Activated T-cell treated with anti-CD3 and anti-CD28 coated beads, Interleukin-2, amount 50 U/mL, for 4 hours (primary cell): Measurements from ENCODE around the gene TTC27. TPM values are rescaled to one million over a fixed set of nuclear protein-coding genes. Genes with fewer than 3 reads are reported as not detected.

Experiments
- ATAC-seq, 2 donors: fragments of 200-7000 bp; cut with Tn5 transposase; one replicate each; pipeline ENCODE4 v1.10.0; 2021
- DNase-seq: peaks from one replicate; pipeline ENCODE4 v3.0.0-alpha.2; 2020
- H3K27me3 Mint-ChIP-seq: one replicate; pipeline ENCODE4 v1.8.0; 2021; ENCODE audit warnings: low read depth, mixed read lengths
- H3K36me3 Mint-ChIP-seq: one replicate; pipeline ENCODE4 v1.8.0; 2022; ENCODE audit warnings: mixed read lengths; ENCODE audit not compliant: insufficient read depth
- H3K4me1 Mint-ChIP-seq: one replicate; pipeline ENCODE4 v1.8.0; 2021; ENCODE audit warnings: low read depth, mixed read lengths
- H3K4me3 Mint-ChIP-seq: one replicate; pipeline ENCODE4 v1.8.0; 2021; ENCODE audit warnings: mild to moderate bottlenecking, moderate library complexity, mixed read lengths
- H3K9me3 Mint-ChIP-seq: one replicate; pipeline ENCODE4 v1.8.0; 2021; ENCODE audit warnings: mixed read lengths
- total RNA-seq, 3 donors: library from RNA; stranded (reverse); gene quantifications; one replicate each; pipeline ENCODE4 v1.2.1, GENCODE V29; 2021

TTC27 gene
- 10 to 100 TPM; 45.1 to 54.7 (median 53.4) TPM for total RNA-seq

DNA sequence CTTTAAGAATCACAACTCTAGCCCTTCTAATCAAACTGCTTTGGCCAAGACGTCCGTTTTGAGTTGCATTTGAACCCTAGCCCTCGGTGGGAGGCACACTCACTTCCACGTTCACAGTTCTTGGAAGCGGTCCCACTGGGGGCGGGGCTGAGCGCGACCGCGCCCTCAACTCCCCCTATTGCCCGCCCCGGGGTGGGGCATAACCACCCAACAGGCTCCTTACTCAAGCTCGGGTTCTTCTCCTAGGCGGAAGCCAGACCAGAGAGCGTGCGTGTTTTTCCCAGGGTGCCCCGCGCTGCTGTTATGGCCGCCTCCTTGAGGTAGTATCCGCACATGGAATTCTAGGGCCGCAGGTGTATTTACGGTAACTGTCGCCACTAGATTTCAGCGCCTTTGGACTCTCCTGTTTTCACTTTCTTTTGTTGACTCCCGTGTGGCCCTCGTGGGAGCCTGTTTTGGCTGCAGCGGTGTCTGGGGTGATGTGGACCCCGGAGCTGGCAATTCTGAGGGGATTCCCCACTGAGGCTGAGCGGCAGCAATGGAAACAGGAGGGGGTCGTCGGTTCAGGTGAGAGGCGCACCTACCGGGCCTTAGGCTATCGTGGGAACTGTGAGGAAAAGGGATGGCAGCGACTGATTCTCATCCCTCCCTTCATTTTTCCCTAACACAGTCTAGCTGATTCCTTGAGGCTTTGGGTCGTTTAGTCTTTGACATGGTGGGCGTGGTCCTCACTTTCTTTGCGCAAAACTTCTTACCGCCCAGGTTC is at the start of gene TTC27:
TSS of gene TTC27 (plus strand) at position 237 of the 766 bp plus-strand sequence. CDS start at position 480, 243 bp downstream.
- H3K4me1 Mint-ChIP-seq = peaks cover 35% of the 10 kb centered on the region

DNA sequence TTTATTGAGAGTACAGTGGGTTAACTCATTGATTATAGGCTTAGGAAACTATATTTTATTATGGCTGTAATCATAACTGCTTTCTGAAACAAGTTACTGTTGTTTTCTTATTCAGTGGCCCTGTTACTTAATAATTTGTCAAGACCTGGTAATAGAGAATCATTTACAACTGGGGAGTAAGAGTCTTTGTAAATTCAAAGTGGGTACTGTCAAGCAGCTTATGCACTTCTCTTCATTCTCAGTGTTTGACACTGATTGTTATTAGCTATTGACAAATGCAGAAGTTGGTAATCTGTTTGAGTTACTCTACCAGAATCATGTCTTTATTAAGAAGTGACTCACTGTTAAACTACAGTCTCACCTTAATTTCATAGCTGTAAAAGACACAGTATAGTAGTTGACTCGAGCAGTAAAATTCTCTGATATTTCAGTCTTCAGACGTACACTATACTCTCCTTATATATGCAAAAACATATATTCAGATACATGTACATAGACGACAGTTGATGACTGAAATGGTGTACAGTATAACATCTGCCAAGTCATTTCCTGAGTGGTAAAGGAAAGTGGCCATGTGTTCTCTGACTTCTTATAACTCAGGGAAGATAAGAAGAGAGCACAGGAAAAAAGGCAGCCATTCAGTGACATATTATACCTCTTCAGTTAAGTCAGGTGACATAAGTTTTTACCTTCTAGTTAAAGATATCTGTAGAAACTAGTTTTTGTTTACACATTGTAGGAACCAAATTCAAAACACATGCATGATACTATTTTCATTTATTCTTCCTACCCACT is 36.0 kb upstream of the TTC27 start:
- peaks cover 30% of the 10 kb centered on the region for H3K4me1 Mint-ChIP-seq
- peaks cover 23% of the 10 kb centered on the region for H3K36me3 Mint-ChIP-seq
- DNase-seq (no peak), ATAC-seq (peak; percentile 84 to 85)
- H3K4me3 Mint-ChIP-seq = no peak overlapping the region
- no peaks in the 10 kb centered on the region for H3K9me3 Mint-ChIP-seq
- no peaks in the 10 kb centered on the region for H3K27me3 Mint-ChIP-seq

More for the DNA sequence above, at the start of gene TTC27:
- ATAC-seq = peak; percentile 99
- peak; percentile 93 for DNase-seq
- Mint-ChIP-seq H3K4me3 (peak within 1 kb of the TSS; percentile 97), H3K9me3 (no peaks in the 10 kb centered on the region), H3K36me3 (peaks cover 15% of the 10 kb centered on the region), H3K27me3 (no peaks in the 10 kb centered on the region)

DNA sequence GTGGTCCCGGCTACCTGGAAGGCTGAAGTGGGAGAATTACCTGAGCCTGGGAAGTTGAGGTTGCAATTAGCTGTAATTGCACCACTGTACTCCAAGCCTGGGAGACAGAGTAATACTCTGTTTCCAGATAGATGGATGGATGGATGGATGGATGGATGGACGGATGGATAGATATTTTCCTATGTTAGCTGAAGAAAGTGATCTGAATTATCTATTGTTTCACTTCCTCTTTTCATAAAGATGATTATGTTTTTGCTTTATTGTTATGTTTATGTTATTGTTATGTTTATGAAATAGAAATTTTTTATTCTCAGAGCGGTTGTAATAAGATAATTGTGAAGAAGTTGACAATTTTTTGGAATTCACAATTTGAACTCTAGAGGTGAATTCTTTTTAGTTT is 33.3 kb upstream of the TTC27 start:
- peaks cover 25% of the 10 kb centered on the region for H3K4me1 Mint-ChIP-seq
- no peak for DNase-seq
- no peak for ATAC-seq
- no peak overlapping the region for H3K4me3 Mint-ChIP-seq
- no peaks in the 10 kb centered on the region for H3K27me3 Mint-ChIP-seq
- peaks cover 24% of the 10 kb centered on the region for H3K36me3 Mint-ChIP-seq
- H3K9me3 Mint-ChIP-seq = no peaks in the 10 kb centered on the region

DNA sequence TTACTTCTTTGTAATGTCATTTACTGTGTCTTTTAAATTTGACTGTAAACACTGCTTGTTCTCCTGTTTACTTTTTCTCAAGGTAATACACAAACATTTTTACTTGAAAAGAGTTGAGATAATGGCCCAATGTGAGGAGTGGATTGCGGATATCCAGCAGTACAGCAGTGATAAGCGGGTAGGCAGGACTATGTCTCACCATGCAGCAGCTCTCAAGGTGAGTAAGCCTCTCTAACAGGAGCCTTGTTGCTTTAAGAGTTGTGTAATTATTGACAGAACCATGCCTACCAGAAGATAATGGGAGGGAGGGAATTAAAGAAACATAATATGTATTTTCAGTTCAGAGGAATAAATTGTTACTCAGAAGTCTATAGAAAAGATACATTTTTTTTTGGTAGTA is 16.5 kb upstream of the TTC27 start:
- Mint-ChIP-seq H3K36me3 (peaks cover 35% of the 10 kb centered on the region), H3K4me1 (no peaks in the 10 kb centered on the region), H3K27me3 (no peaks in the 10 kb centered on the region), H3K4me3 (no peak overlapping the region), H3K9me3 (no peaks in the 10 kb centered on the region)
- DNase-seq = no peak
- ATAC-seq = no peak

DNA sequence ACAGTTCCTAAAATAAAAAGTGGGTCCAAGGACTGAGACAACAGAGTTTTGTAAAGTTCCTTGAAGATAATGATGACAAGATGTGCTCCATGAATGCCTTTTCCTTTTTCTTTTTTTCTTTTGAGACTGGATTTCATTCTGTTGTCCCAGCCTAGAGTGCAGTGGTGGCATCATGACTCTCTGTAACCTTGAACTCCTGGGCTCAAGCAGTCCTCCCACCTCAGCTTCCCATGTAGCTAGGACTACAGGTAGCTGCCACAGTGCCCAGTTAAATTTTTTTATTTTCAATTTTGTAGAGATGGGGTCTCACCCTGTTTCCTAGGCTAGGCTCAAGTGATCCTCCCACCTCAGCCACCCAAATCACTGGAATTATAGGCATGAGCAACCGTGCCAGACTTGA is 16.1 kb upstream of the TTC27 start:
- DNase-seq (no peak), ATAC-seq (no peak)
- Mint-ChIP-seq H3K9me3 (no peaks in the 10 kb centered on the region), H3K36me3 (peaks cover 35% of the 10 kb centered on the region), H3K4me1 (no peaks in the 10 kb centered on the region), H3K4me3 (no peak overlapping the region), H3K27me3 (no peaks in the 10 kb centered on the region)

DNA sequence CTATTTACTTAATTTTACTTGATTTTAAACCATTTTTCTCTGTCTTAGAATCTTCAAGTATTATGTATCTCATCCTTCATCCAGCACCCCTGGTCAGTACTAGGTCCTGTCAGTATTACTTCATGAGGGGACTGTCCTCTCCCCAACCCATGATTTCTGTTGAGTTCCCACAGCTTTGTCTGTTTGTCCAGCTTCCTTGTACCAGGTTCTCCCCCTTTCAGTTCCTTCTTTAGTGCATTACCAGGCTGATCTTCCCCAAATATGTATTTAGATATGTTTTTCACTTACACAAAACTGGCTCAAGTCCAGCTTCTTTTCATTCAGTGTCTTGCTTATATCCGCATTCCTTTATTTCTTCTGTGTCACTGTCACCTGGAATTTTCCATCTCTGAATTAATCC is 13.8 kb upstream of the TTC27 start:
- Mint-ChIP-seq H3K36me3 (peaks cover 34% of the 10 kb centered on the region), H3K4me1 (no peaks in the 10 kb centered on the region), H3K27me3 (no peaks in the 10 kb centered on the region), H3K4me3 (no peak overlapping the region), H3K9me3 (no peaks in the 10 kb centered on the region)
- DNase-seq = no peak
- no peak for ATAC-seq

DNA sequence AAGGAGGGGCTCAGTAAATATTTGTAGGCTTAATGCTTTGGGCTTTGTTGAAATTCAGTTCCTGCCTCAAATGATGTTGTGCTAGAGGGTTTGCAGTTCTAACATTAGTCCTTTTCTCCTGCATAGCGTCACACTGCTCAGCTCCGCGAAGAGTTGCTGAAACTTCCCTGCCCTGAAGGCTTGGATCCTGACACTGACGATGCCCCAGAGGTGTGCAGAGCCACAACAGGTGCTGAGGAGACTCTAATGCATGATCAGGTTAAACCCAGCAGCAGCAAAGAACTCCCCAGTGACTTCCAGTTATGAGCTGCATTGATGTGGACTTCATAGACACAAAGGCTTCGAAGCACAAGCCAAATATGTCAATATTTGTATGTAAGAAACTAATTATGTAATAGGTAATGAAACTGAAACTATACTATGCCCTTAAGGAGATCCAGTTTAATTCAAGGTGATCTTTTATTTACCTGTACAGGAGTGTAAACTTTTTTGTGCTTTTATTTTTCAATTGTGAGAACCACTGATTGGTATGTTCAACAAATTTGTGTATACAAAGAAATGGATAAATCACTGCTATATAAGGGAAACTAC is 10.2 kb upstream of the TTC27 start:
- Mint-ChIP-seq H3K4me3 (no peak overlapping the region), H3K36me3 (peaks cover 37% of the 10 kb centered on the region), H3K4me1 (no peaks in the 10 kb centered on the region), H3K27me3 (no peaks in the 10 kb centered on the region), H3K9me3 (no peaks in the 10 kb centered on the region)
- no peak for ATAC-seq
- no peak for DNase-seq

DNA sequence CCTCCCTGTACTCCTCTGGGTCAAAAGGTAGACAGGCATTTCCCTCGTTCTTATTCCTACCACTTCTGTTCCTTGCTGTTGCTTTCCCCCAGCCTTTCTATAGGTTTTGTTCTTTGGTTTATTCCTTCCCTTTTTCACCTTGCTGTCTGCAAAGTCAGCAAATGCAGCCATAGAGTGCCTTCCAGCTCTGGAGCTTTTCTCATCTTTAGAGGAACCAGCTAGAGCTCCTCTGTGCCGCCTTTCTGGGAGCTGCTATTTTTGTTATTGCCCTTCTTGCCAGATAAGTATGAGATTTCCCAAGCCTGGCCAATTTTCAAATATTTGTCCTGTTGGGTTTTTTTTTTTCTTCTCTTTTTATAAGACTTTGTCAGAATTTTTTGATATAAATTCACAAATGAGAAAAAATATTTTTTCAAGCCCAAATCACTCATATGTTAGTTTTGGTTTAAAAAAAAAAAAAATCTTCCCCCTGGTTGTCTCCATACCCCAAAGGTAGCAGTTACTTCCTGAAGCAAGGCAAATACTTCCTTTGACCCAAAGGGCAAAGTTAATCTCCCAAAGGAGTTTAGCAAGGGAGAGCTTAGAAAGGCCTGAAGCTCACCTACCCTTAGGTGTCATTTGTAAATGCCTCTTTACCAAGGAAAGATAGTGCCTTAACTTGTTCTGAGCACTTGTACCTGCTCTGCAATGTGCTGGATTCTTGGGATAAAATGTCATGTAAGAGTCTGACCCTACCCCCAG is 5.1 kb upstream of the TTC27 start:
- Mint-ChIP-seq H3K4me3 (no peak overlapping the region), H3K9me3 (no peaks in the 10 kb centered on the region), H3K36me3 (peaks cover 15% of the 10 kb centered on the region), H3K4me1 (peaks cover 7% of the 10 kb centered on the region), H3K27me3 (no peaks in the 10 kb centered on the region)
- ATAC-seq (no peak), DNase-seq (no peak)

DNA sequence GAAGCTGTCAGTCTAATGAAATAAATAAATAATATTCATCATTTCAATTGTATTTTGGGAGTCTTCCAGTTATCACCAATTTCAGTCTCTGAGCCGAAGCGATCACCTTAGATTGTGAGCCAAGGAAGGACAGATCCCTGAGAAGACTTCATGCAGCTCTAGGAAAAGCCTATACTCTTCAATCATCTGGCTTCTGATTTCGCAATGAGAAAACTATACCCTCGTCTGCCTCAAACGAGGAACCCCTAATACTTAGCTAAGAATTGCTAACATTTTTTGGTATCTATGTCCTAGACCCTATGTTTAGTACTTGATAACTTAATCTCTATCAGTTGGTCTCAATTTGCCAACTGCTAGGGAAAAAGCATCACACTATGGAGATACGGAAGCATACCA is 4.5 kb upstream of the TTC27 start:
- peaks cover 15% of the 10 kb centered on the region for H3K36me3 Mint-ChIP-seq
- no peak for DNase-seq
- ATAC-seq = no peak
- no peaks in the 10 kb centered on the region for H3K9me3 Mint-ChIP-seq
- no peaks in the 10 kb centered on the region for H3K27me3 Mint-ChIP-seq
- peaks cover 11% of the 10 kb centered on the region for H3K4me1 Mint-ChIP-seq
- H3K4me3 Mint-ChIP-seq = no peak overlapping the region

DNA sequence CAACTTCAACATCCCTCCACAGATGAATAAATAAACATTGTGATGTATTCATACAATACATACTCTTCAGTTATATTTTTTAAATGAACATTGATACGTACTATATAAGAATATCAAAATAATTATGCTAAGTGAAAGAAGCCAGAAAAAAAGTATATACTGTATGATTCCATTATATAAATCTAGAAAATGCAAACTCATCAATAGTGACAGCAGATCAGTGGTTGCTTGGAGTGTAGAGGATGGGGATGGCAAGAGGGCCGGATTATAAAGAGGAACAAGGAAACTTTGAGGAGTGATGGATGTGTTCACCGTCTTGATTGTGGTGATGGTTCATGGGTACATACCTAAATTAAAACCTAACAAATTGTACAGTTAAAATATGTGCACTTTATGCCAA is 3.0 kb upstream of the TTC27 start:
- no peak for ATAC-seq
- Mint-ChIP-seq H3K27me3 (no peaks in the 10 kb centered on the region), H3K9me3 (no peaks in the 10 kb centered on the region), H3K36me3 (peaks cover 11% of the 10 kb centered on the region), H3K4me3 (no peak overlapping the region), H3K4me1 (peaks cover 20% of the 10 kb centered on the region)
- no peak for DNase-seq

DNA sequence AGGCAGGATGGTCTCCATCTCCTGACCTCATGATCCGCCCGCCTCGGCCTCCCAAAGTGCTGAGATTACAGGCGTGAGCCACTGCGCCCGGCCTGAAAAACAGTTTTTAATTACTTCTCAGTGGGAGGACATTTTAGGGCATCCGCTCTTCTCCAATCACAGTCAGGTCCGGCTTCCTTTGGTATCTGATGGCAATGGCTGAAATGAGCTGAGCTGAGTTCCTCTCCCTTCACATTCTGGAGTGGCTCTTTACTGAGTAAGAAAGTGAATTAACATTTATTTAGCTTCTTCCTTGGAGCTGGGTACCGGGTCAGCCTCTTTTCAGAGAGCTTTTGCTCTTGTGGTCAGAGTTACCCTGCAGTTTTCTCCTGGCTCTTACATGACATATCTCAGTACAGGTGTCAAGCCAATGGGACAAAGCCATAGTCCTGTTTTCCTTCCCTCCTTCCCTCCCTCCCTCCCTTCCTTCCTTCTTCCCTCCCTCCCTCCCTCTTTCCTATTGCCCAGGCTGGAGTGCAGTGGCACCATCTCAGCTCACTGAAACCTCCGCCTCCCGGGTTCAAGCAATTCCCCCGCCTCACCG is 1.1 kb upstream of the TTC27 start:
- H3K27me3 Mint-ChIP-seq = no peaks in the 10 kb centered on the region
- DNase-seq (no peak), ATAC-seq (no peak)
- no peaks in the 10 kb centered on the region for H3K9me3 Mint-ChIP-seq
- H3K36me3 Mint-ChIP-seq = peaks cover 17% of the 10 kb centered on the region
- H3K4me3 Mint-ChIP-seq = peak overlapping the region; percentile 97
- H3K4me1 Mint-ChIP-seq = peaks cover 28% of the 10 kb centered on the region

DNA sequence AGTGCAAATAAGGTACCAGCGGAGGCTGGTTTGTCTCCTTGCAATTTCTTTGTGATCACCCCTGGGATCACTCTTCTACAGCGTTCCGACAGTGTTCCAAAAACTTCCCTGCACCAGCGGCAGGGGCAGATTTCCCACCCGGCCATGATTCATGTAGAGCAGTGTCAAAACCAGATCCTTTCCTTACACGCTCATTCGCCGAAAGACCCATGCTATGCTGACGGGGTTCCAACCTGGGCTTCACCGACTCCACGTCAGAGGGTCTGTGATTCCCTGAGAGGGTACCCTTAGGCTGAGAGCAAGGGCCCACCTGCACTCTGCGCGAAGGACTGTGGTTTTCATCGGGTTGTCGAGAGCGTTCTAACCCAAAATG is 423 bp upstream of the TTC27 start:
- Mint-ChIP-seq H3K9me3 (no peaks in the 10 kb centered on the region), H3K4me3 (peak overlapping the region; percentile 97), H3K4me1 (peaks cover 33% of the 10 kb centered on the region), H3K27me3 (no peaks in the 10 kb centered on the region), H3K36me3 (peaks cover 16% of the 10 kb centered on the region)
- peak; percentile 46 to 52 for ATAC-seq
- DNase-seq = peak; percentile 8

DNA sequence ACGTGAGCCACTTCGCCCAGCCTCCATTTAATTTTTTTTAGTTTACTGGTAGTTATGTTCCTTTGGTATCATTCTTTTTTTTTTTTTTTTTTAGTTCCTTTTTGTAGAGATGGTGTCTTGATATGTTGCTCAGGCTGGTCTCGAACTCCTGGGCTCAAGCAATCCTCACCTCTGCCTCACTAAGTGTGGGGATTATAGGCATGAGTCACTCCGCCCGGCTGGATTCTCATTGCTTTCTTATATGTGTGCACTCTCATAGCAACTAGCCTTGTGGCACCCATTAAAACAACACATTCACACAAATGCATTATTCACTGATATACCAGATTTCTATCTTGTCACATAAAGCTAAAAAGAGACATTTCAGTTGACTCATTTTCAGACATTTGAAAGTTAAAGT is 4.2 kb downstream of the TTC27 start:
- Mint-ChIP-seq H3K27me3 (no peaks in the 10 kb centered on the region), H3K4me3 (no peak overlapping the region), H3K4me1 (peaks cover 35% of the 10 kb centered on the region), H3K9me3 (no peaks in the 10 kb centered on the region), H3K36me3 (peaks cover 22% of the 10 kb centered on the region)
- DNase-seq (no peak), ATAC-seq (peak in 1 of 2 donors; percentile 25)

DNA sequence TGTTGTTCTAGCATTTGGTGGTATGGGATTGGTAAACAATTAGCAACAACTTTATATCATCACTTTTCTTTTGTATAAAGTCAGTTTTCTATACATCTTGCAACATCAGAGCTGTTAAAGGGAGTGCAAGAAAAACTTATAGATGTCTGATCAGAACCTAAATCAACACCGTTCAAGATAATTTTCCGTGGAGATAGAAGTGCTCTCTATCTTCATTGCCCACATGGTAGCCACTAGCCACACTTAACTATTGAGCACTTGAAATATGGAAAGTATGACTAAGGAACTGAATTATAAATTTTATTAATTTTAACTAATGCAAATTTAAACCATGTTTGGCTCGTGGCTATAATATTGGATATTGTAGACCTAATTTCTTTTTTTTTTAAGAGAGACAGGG is 5.2 kb downstream of the TTC27 start:
- Mint-ChIP-seq H3K27me3 (no peaks in the 10 kb centered on the region), H3K4me3 (no peak overlapping the region), H3K36me3 (peaks cover 26% of the 10 kb centered on the region), H3K4me1 (peaks cover 27% of the 10 kb centered on the region), H3K9me3 (no peaks in the 10 kb centered on the region)
- ATAC-seq (no peak), DNase-seq (no peak)
